H9 (cell line): Measurements from ENCODE around the gene RNGTT. TPM values are rescaled to one million over a fixed set of nuclear protein-coding genes. Genes with fewer than 3 reads are reported as not detected.

Source experiments
- DNase-seq: peaks from one replicate; pipeline ENCODE4 v3.0.0-alpha.2; 2017
- H2AFZ ChIP-seq: one replicate; pipeline ENCODE4 v1.6.1; 2013; ENCODE audit warnings: mild to moderate bottlenecking, low read length, control low read depth, moderate library complexity
- H2AK5ac ChIP-seq: 2 replicates; pipeline ENCODE4 v1.6.1; 2013; ENCODE audit warnings: low read length, control low read depth, mixed read lengths; ENCODE audit not compliant: insufficient read length
- H2BK120ac ChIP-seq: one replicate; pipeline ENCODE4 v1.6.1; 2013; ENCODE audit warnings: low read depth, mild to moderate bottlenecking, low read length, control low read depth, inconsistent platforms; ENCODE audit not compliant: poor library complexity, severe bottlenecking
- H2BK12ac ChIP-seq: 2 replicates; pipeline ENCODE4 v1.6.1; 2013; ENCODE audit warnings: low read length, control low read depth, mixed read lengths, low read depth; ENCODE audit not compliant: insufficient read length
- H2BK15ac ChIP-seq: 2 replicates; pipeline ENCODE4 v1.6.1; 2013; ENCODE audit warnings: low read depth, low read length, control low read depth
- H2BK20ac ChIP-seq: one replicate; pipeline ENCODE4 v1.6.1; 2013; ENCODE audit warnings: low read depth, mild to moderate bottlenecking, low read length, control low read depth, inconsistent platforms; ENCODE audit not compliant: poor library complexity, severe bottlenecking
- H2BK5ac ChIP-seq: 2 replicates; pipeline ENCODE4 v1.6.1; 2013; ENCODE audit warnings: low read length, control low read depth, mixed read lengths; ENCODE audit not compliant: insufficient read length
- H3K14ac ChIP-seq: 2 replicates; pipeline ENCODE4 v1.6.1; 2013; ENCODE audit warnings: low read length, control low read depth; ENCODE audit not compliant: insufficient read depth
- H3K18ac ChIP-seq: 2 replicates; pipeline ENCODE4 v1.6.1; 2013; ENCODE audit warnings: low read depth, mild to moderate bottlenecking, mixed read lengths, low read length, control low read depth; ENCODE audit not compliant: insufficient read length
- H3K23ac ChIP-seq: 2 replicates; pipeline ENCODE4 v1.6.1; 2013; ENCODE audit warnings: low read length, control low read depth, mixed read lengths, low read depth; ENCODE audit not compliant: insufficient read length
- H3K23me2 ChIP-seq: 2 replicates; pipeline ENCODE4 v1.6.1; 2013; ENCODE audit warnings: low read depth, mild to moderate bottlenecking, mixed read lengths, low read length, control low read depth; ENCODE audit not compliant: insufficient read length, poor library complexity, severe bottlenecking
- H3K27ac ChIP-seq: 2 replicates; pipeline ENCODE4 v1.5.1; 2013; ENCODE audit warnings: low read length, control low read depth, mixed read lengths, low read depth; ENCODE audit not compliant: insufficient read length
- H3K27me3 ChIP-seq: 2 replicates; pipeline ENCODE4 v1.6.1; 2013; ENCODE audit warnings: low read length, control low read depth, inconsistent platforms; ENCODE audit not compliant: insufficient read depth
- H3K4ac ChIP-seq: 2 replicates; pipeline ENCODE4 v1.6.1; 2013; ENCODE audit warnings: low read depth, mild to moderate bottlenecking, control low read depth, inconsistent platforms, low read length, moderate library complexity
- H3K4me1 ChIP-seq: 2 replicates; pipeline ENCODE4 v1.6.1; 2013; ENCODE audit warnings: low read length, control low read depth, inconsistent platforms; ENCODE audit not compliant: insufficient read depth
- H3K4me2 ChIP-seq: 2 replicates; pipeline ENCODE4 v1.6.1; 2013; ENCODE audit warnings: low read length, control low read depth, mixed read lengths; ENCODE audit not compliant: insufficient read length, insufficient read depth
- H3K56ac ChIP-seq: 2 replicates; pipeline ENCODE4 v1.6.1; 2013; ENCODE audit warnings: low read depth, mild to moderate bottlenecking, mixed read lengths, low read length, control low read depth; ENCODE audit not compliant: insufficient read length
- H3K79me1 ChIP-seq: 2 replicates; pipeline ENCODE4 v1.6.1; 2013; ENCODE audit warnings: low read depth, mild to moderate bottlenecking, moderate library complexity, low read length, control low read depth, inconsistent platforms; ENCODE audit not compliant: insufficient read depth, poor library complexity, severe bottlenecking
- H3K79me2 ChIP-seq: 2 replicates; pipeline ENCODE4 v1.6.1; 2013; ENCODE audit warnings: low read length, control low read depth, inconsistent platforms; ENCODE audit not compliant: insufficient read depth
- H3K9ac ChIP-seq: 2 replicates; pipeline ENCODE4 v1.6.1; 2013; ENCODE audit warnings: low read length, control low read depth, mixed read lengths; ENCODE audit not compliant: insufficient read length; ENCODE audit errors: extremely low read depth
- H3K9me3 ChIP-seq: one replicate; pipeline ENCODE4 v1.6.1; 2013; ENCODE audit warnings: low read depth, low read length, inconsistent platforms; ENCODE audit not compliant: control insufficient read depth
- H3T11ph ChIP-seq: one replicate; pipeline ENCODE4 v1.6.1; 2013; ENCODE audit warnings: mild to moderate bottlenecking, low read length, control low read depth, inconsistent platforms
- H4K20me1 ChIP-seq: one replicate; pipeline ENCODE4 v1.6.1; 2013; ENCODE audit not compliant: control insufficient read depth, insufficient read length, insufficient read depth
- H4K5ac ChIP-seq: 2 replicates; pipeline ENCODE4 v1.6.1; 2013; ENCODE audit warnings: low read depth, mild to moderate bottlenecking, mixed read lengths, low read length, control low read depth; ENCODE audit not compliant: insufficient read length
- H4K8ac ChIP-seq: replicated peaks from 2 replicates; pipeline ENCODE4 v1.6.1; 2013; ENCODE audit warnings: low read length, control low read depth, mixed read lengths, low read depth; ENCODE audit not compliant: insufficient read length
- H4K91ac ChIP-seq: 2 replicates; pipeline ENCODE4 v1.6.1; 2013; ENCODE audit warnings: low read depth, mild to moderate bottlenecking, moderate library complexity, mixed read lengths, low read length, control low read depth; ENCODE audit not compliant: insufficient read length
- H3K27ac Mint-ChIP-seq, 3 experiments: 2 replicates in 2 of 3; 3 replicates in 1 of 3; pipeline ENCODE4 v1.8.0; 2020 to 2021; ENCODE audit warnings: mixed read lengths in 3 of 3, mild to moderate bottlenecking in 1 of 3, moderate library complexity in 1 of 3
- H3K27me3 Mint-ChIP-seq: 2 replicates; pipeline ENCODE4 v1.8.0; 2021; ENCODE audit warnings: low read depth, mild to moderate bottlenecking, moderate library complexity, mixed read lengths
- H3K36me3 Mint-ChIP-seq, 3 experiments: 2 replicates in 2 of 3; 3 replicates in 1 of 3; pipeline ENCODE4 v1.8.0; 2020 to 2021; ENCODE audit warnings: low read depth in 3 of 3, mixed read lengths in 3 of 3; ENCODE audit not compliant: insufficient read depth in 1 of 3
- H3K4me1 Mint-ChIP-seq, 2 experiments: 2 replicates each; pipeline ENCODE4 v1.8.0; 2020; ENCODE audit warnings: mixed read lengths in 2 of 2
- H3K4me3 Mint-ChIP-seq, 2 experiments: 2 replicates in 1 of 2; 3 replicates in 1 of 2; pipeline ENCODE4 v1.8.0; 2020 to 2021; ENCODE audit warnings: mild to moderate bottlenecking in 2 of 2, mixed read lengths in 2 of 2, moderate library complexity in 1 of 2
- H3K9me3 Mint-ChIP-seq, 2 experiments: 2 replicates in 1 of 2; 3 replicates in 1 of 2; pipeline ENCODE4 v1.8.0; 2020; ENCODE audit warnings: mild to moderate bottlenecking in 2 of 2, mixed read lengths in 2 of 2, moderate library complexity in 1 of 2
- WGBS: extraction: QIAGEN DNeasy Blood & Tissue Kit; methylation state at CpG from one replicate; pipeline ENCODE4 v1.1.7; 2013; ENCODE audit warnings: missing lambda C conversion rate, low lambda C conversion rate, mixed read lengths; ENCODE audit not compliant: insufficient read length; ENCODE audit errors: extremely low coverage; 5-methylcytosine and 5-hydroxymethylcytosine counted together
- total RNA-seq: library from RNA; stranded (reverse); gene quantifications from 2 replicates; pipeline ENCODE4 v1.2.1, GENCODE V29; 2021
- TF ChIP-seq, protein P1 (sequence below): fragments of 200-600 bp; sonication (generic); conservative IDR thresholded peaks from 3 replicates; pipeline ENCODE4 v1.8.0; 2021; ENCODE audit warnings: antibody characterized with exemption, mild to moderate bottlenecking

RNGTT gene
- total RNA-seq, 1 experiment from 2014 or later: 20.5 TPM

DNA sequence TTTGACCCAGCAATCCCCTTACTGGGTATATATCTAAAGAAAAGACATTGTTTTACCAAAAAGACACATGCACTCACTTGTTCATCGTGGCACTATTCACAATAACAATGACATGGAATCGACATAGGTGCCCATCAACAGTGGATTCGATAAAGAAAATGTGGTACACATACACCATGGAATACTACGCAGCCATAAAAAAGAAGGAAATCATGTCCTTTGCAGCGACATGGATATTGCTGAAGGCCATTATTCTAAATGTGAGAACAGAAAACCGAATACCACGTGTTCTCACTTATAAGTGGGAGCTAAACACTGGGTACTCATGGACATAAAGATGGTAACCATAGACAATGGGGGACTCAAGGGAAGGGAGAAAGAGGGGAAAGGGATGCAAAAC, 222.3 kb downstream of the RNGTT start:
- no peak overlapping the region for H3K9ac ChIP-seq
- no peak overlapping the region for H3T11ph ChIP-seq
- no peak overlapping the region for H2BK15ac ChIP-seq
- no peaks in the 10 kb centered on the region for H3K23me2 ChIP-seq
- H3K4me2 ChIP-seq: no peak overlapping the region
- Mint-ChIP-seq H3K4me1 (peaks cover 6 to 12% of the 10 kb centered on the region in 2 experiments), H3K27ac (no peak overlapping the region), H3K9me3 (peaks cover 0 to 4% of the 10 kb centered on the region in 2 experiments; a peak in 2 of 5 replicates), H3K4me3 (no peak overlapping the region), H3K27me3 (no peaks in the 10 kb centered on the region), H3K36me3 (peaks cover 4 to 8% (median 5%) of the 10 kb centered on the region in 3 experiments; a peak in 4 of 7 replicates)
- no peaks in the 10 kb centered on the region for H3K27me3 ChIP-seq
- H2BK20ac ChIP-seq: no peak overlapping the region
- no peak overlapping the region for H3K4ac ChIP-seq
- H4K20me1 ChIP-seq: no peaks in the 10 kb centered on the region
- H3K79me2 ChIP-seq: no peaks in the 10 kb centered on the region
- no peak for DNase-seq
- no peak overlapping the region for H3K18ac ChIP-seq
- no peak overlapping the region for H3K27ac ChIP-seq
- no peak overlapping the region for H3K23ac ChIP-seq
- TF ChIP-seq, protein P1, sequence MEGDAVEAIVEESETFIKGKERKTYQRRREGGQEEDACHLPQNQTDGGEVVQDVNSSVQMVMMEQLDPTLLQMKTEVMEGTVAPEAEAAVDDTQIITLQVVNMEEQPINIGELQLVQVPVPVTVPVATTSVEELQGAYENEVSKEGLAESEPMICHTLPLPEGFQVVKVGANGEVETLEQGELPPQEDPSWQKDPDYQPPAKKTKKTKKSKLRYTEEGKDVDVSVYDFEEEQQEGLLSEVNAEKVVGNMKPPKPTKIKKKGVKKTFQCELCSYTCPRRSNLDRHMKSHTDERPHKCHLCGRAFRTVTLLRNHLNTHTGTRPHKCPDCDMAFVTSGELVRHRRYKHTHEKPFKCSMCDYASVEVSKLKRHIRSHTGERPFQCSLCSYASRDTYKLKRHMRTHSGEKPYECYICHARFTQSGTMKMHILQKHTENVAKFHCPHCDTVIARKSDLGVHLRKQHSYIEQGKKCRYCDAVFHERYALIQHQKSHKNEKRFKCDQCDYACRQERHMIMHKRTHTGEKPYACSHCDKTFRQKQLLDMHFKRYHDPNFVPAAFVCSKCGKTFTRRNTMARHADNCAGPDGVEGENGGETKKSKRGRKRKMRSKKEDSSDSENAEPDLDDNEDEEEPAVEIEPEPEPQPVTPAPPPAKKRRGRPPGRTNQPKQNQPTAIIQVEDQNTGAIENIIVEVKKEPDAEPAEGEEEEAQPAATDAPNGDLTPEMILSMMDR: no peak
- H2BK12ac ChIP-seq: no peak overlapping the region
- no peak overlapping the region for H3K14ac ChIP-seq
- no peak overlapping the region for H2BK5ac ChIP-seq
- no peaks in the 10 kb centered on the region for H3K4me1 ChIP-seq
- H2AK5ac ChIP-seq: no peak overlapping the region
- H2BK120ac ChIP-seq: no peak overlapping the region
- no peak overlapping the region for H4K8ac ChIP-seq
- no CpG with 5 or more reads among the region's 7 CpGs for WGBS
- H3K56ac ChIP-seq: no peak overlapping the region
- no peak overlapping the region for H2AFZ ChIP-seq
- H4K5ac ChIP-seq: no peak overlapping the region
- H3K9me3 ChIP-seq: no peaks in the 10 kb centered on the region
- no peaks in the 10 kb centered on the region for H3K79me1 ChIP-seq
- no peak overlapping the region for H4K91ac ChIP-seq
